ENCODE measurements around the gene RNF103.

Gene RNF103

GRCh38 chr2:86596118-86596517 is 27.5 kb downstream of the RNF103 start:
- TF ChIP-seq CREB1 (IDR thresholded peaks at IDR 0.05; ENCODE audit: low read depth) (no peak), MAX (IDR thresholded peaks at IDR 0.05) (no peak), RAD21 (IDR thresholded peaks at IDR 0.05; ENCODE audit: low read depth) (no peak)

GRCh38 chr2:86593266-86593665 is 30.4 kb downstream of the RNF103 start:
- TF ChIP-seq EGR1 (IDR thresholded peaks at IDR 0.05) (no peak), ZBTB7A (IDR thresholded peaks at IDR 0.05; ENCODE audit: low read depth) (no peak), FOXM1 (IDR thresholded peaks at IDR 0.05; ENCODE audit: borderline replicate concordance, low read depth) (no peak), YY1 (IDR thresholded peaks at IDR 0.05; ENCODE audit: low read depth) (no peak), CREB1 (IDR thresholded peaks at IDR 0.05; ENCODE audit: low read depth) (no peak), EP300 (IDR thresholded peaks at IDR 0.05; ENCODE audit: borderline replicate concordance) (no peak), REST (IDR thresholded peaks at IDR 0.05; ENCODE audit: low read depth) (no peak), USF1 (IDR thresholded peaks at IDR 0.05) (no peak), RAD21 (IDR thresholded peaks at IDR 0.05; ENCODE audit: low read depth) (no peak), NFIC (IDR thresholded peaks at IDR 0.05) (no peak), TAF1 (IDR thresholded peaks at IDR 0.05; ENCODE audit: low read depth) (no peak), CEBPB (IDR thresholded peaks at IDR 0.05) (no peak), TEAD4 (IDR thresholded peaks at IDR 0.05) (no peak), TCF12 (IDR thresholded peaks at IDR 0.05; ENCODE audit: low read depth) (no peak), MAX (IDR thresholded peaks at IDR 0.05) (no peak)

- TF ChIP-seq EP300 (IDR thresholded peaks at IDR 0.05; ENCODE audit: borderline replicate concordance) (no peak), YY1 (IDR thresholded peaks at IDR 0.05; ENCODE audit: low read depth) (no peak), MAX (IDR thresholded peaks at IDR 0.05) (no peak), TEAD4 (IDR thresholded peaks at IDR 0.05) (no peak), FOXM1 (IDR thresholded peaks at IDR 0.05; ENCODE audit: borderline replicate concordance, low read depth) (no peak), TCF12 (IDR thresholded peaks at IDR 0.05; ENCODE audit: low read depth) (no peak), CREB1 (IDR thresholded peaks at IDR 0.05; ENCODE audit: low read depth) (no peak), REST (IDR thresholded peaks at IDR 0.05; ENCODE audit: low read depth) (no peak), TAF1 (IDR thresholded peaks at IDR 0.05; ENCODE audit: low read depth) (no peak), ZBTB7A (IDR thresholded peaks at IDR 0.05; ENCODE audit: low read depth) (no peak), RAD21 (IDR thresholded peaks at IDR 0.05; ENCODE audit: low read depth) (no peak), EGR1 (IDR thresholded peaks at IDR 0.05) (no peak), USF1 (IDR thresholded peaks at IDR 0.05) (no peak), NFIC (IDR thresholded peaks at IDR 0.05) (no peak), CEBPB (IDR thresholded peaks at IDR 0.05) (no peak)
Measured at GRCh38 chr2:86592547-86593230, 31.0 kb downstream of the RNF103 start.

- TF ChIP-seq TAF1 (IDR thresholded peaks at IDR 0.05; ENCODE audit: low read depth) (no peak), USF1 (IDR thresholded peaks at IDR 0.05) (no peak), EP300 (IDR thresholded peaks at IDR 0.05; ENCODE audit: borderline replicate concordance) (no peak), TEAD4 (IDR thresholded peaks at IDR 0.05) (no peak), TCF12 (IDR thresholded peaks at IDR 0.05; ENCODE audit: low read depth) (no peak), REST (IDR thresholded peaks at IDR 0.05; ENCODE audit: low read depth) (no peak), FOXM1 (IDR thresholded peaks at IDR 0.05; ENCODE audit: borderline replicate concordance, low read depth) (no peak), EGR1 (IDR thresholded peaks at IDR 0.05) (no peak), MAX (IDR thresholded peaks at IDR 0.05) (no peak), NFIC (IDR thresholded peaks at IDR 0.05) (no peak), ZBTB7A (IDR thresholded peaks at IDR 0.05; ENCODE audit: low read depth) (no peak), CREB1 (IDR thresholded peaks at IDR 0.05; ENCODE audit: low read depth) (no peak), RAD21 (IDR thresholded peaks at IDR 0.05; ENCODE audit: low read depth) (no peak), CEBPB (IDR thresholded peaks at IDR 0.05) (no peak), YY1 (IDR thresholded peaks at IDR 0.05; ENCODE audit: low read depth) (no peak)
Measured at GRCh38 chr2:86584151-86584913, 39.3 kb downstream of the RNF103 start.
